ENCODE results near the gene NUPR2.
"Not testable (repeated sequence)": the region's sequence is repeated elsewhere in the genome, so short reads cannot be mapped to it uniquely, and the experiment has no call there.

The NUPR2 gene

DNA sequence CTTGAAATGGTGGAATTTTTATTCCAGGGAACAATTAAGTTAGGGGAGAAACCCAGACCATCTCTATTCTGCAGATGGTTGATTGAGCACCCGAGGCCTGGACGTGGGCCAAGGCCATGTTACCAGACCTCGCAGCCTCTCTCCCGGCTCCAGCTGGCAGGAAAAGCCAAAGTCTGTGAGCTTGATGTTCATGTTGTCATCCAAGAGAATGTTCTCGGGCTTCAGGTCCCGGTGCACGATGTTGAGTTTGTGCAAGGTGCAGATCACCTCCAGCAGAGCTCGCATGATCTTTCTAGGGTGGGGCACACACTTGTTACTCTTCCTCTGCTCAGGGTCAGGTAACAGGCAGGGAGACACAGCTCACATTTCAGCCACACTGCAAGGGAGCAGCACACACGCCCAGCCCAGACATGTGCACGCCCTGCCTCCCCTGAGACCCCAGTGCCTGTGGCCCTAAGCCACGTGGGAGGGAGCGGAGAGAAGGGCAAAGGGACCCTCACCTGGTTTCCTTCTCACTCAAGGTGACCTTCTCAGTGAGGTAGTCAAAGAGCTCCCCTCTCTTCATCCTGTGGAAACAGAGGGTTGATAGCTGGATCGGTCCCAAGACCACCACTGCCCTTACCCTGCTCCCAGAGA, 32.9 kb downstream of the NUPR2 start:
- no peak for DNase-seq

DNA sequence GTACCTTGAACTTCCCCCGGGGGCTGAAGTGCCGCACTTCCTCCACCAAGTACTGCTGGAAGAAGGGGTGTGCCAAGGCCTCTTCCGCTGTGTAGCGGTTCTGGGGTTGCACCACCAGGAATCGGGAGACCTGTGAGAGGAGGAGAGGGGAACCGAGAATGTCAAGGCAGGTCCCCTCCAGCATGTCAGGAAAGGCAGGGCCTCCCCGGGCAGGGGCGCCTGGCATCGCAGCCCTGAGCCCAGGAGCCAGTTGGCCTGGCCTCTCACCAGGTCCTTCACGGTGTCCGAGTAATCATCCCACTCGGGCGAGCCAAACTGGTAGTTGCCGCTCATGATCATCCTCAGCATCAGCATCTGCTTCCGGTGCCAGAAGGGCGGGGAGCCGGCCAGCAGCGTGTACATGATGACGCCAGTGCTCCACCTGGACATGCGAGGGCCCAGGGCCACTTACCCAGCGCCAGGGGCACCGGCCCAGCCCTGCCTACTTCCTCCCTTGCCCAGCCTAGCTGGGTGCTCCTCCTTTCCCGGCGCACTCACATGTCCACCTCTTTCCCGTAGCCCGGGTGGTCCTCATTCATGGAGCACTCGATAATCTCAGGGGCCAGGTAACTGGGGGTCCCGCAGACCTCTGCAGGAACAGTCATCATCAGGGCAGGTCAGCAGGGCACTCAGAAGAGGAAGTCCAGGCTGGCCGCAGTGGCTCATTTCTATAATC, 34.4 kb downstream of the NUPR2 start:
- no peak for DNase-seq

DNA sequence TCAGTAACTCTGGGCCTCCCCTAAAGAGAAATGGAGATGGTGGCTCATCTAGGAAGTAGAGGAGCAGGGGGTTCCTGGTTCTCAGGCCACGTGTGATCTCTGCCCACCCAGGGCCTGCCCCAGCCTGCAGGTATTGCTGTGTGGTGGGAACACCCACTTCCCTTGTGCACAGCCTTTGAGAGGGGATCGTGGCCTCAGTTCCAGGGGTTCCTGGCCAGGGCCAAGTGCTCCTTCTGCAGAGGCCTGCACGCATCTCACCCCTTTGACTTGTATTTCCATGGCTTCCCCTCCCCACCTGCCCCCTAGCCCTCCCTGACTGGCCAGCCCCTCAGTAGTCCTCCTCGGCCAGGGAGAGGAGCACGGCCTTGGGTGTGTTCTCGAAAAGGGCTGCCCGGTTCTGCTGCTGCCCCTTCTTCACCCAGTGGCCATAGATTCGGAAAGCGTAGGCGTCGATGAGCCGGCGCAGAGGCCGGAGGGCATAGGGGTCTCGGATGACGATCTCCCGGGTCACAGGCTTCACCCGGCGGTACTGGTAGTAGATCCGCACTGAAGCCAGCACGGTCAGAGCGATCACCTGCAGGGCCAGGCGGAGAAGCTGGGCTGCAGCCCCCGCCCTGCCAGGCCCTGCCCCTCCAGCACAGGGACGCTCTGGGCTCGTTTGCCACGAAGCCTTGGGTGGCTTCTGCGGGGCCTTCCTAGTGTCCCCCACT, 35.3 kb downstream of the NUPR2 start:
- not testable (repeated sequence) for DNase-seq

DNA sequence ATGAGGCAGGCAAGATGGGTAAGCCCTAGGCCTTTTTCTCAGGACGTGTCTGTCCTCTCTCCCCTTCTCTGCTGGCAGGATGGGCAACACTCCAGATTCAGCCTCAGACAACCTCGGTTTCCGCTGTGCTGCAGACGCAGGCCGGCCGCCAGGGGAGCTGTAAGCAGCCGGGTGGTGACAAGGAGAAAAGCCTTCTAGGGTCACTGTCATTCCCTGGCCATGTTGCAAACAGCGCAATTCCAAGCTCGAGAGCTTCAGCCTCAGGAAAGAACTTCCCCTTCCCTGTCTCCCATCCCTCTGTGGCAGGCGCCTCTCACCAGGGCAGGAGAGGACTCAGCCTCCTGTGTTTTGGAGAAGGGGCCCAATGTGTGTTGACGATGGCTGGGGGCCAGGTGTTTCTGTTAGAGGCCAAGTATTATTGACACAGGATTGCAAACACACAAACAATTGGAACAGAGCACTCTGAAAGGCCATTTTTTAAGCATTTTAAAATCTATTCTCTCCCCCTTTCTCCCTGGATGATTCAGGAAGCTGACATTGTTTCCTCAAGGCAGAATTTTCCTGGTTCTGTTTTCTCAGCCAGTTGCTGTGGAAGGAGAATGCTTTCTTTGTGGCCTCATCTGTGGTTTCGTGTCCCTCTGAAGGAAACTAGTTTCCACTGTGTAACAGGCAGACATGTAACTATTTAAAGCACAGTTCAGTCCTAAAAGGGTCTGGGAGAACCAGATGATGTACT, 36.6 kb downstream of the NUPR2 start:
- no peak for DNase-seq

DNA sequence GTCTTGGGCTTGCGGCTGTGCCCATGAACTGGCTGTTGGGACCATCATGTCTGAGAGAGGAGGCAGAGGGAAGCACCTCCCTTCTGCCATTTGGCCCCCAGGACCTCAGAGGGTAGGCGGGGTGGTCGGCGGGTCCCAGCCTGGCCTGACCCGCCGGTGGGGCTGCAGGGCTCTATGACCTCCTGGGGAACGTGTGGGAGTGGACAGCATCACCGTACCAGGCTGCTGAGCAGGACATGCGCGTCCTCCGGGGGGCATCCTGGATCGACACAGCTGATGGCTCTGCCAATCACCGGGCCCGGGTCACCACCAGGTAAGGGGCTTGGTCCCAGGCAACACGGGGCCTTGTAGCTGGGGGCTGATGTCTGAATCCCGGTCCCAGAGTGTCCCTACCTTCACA, 38.0 kb downstream of the NUPR2 start:
- DNase-seq, result no peak

DNA sequence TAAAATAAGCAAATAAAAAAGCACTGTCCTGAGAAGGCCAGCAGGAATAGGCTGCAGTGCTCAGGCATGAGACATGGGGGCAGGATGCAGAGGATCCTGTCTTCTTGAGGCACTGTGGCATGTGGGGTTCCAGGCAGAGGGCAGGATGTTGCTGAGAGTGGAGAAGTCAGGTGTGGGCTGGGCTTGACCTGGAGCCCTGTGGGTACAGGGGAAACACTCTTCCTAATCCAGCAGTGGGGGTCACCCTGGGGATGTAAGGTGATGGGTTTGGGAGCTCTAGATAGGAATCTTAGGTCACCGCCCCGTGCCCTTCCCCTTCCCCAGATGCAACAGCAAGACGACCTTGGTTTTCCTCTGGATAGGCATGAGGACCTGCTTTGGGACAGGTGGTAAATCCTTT, 38.5 kb downstream of the NUPR2 start:
- DNase-seq, result no peak

DNA sequence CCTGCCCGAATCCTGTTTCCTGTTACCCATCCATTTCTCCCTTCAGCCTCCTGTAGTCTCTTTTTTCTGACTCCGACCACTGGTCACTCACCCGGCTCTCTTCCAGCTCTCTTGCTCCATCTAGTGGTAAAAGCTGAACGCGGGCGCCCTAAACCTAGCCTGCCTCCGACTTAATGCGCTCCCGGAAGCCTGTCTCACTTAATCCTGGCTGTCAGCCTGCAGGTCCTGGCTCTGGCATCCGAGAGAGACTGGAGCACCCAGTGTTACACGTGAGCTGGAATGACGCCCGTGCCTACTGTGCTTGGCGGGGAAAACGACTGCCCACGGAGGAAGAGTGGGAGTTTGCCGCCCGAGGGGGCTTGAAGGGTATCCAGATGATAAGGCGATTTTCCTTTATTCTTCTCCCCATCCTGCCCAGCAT, 41.8 kb downstream of the NUPR2 start:
- DNase-seq, result peak; percentile 86

DNA sequence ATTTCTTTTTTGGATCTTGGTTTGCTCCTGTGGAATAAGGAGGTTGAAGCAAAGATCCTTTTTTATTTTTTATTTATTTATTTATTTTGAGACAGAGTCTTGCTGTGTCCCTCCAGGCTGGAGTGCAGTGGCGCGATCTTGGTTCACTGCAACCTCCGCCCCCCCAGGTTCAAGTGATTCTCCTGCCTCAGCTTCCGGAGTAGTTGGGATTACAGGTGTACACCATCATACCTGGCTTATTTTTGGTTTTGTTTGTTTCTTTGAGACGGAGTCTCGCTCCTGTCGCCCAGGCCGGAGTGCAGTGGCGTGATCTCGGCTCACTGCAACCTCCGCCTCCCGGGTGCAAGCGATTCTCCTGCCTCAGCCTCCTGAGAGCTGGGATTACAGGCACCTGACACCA, 49.8 kb downstream of the NUPR2 start:
- not testable (repeated sequence) for DNase-seq

Data from NCI-H226 (cell line).